ENCODE results near the gene GMPR. TPM values are rescaled to one million over a fixed set of nuclear protein-coding genes. Genes with fewer than 3 reads are reported as not detected.

GMPR gene
- total RNA-seq: 1 to 10 TPM in 1 of 2 experiments, under 1 TPM in 1; 0.66 to 1.4 TPM
- polyA plus RNA-seq: 0.82 TPM

GRCh38 chr6:16238057-16238962, at the start of gene GMPR:
Gene GMPR, plus strand, starts transcription at chr6:16238587. Its CDS starts 107 bp downstream, at chr6:16238694.
- POLR2A ChIA-PET: interaction anchor here (0.8 kb wide), 1 partner anchor 165 kb away, joined by 3 read pairs; no protein-coding TSS in a partner anchor
- DNase-seq: peak; percentile 57 to 78 (median 70)
- H3K27me3 Mint-ChIP-seq: peaks cover 15 to 35% of the 10 kb centered on the region in 2 donors
- peaks cover 25% of the 10 kb centered on the region for H3K4me1 ChIP-seq (ENCODE audit: insufficient read depth, low read length)
- H3K4me1 Mint-ChIP-seq: peaks cover 17 to 30% (median 24%) of the 10 kb centered on the region in 3 donors
- peak within 1 kb of the TSS; percentile 73 for H3K4me3 ChIP-seq (ENCODE audit: low read length)
- H3K27ac Mint-ChIP-seq: peak within 1 kb of the TSS in 6 of 8 donors; percentile 66 to 90 (median 77)
- no peaks in the 10 kb centered on the region for H3K9me3 ChIP-seq (ENCODE audit: low read length)
- H3K9me3 Mint-ChIP-seq: no peaks in the 10 kb centered on the region
- no peaks in the 10 kb centered on the region for H3K27me3 ChIP-seq (ENCODE audit: insufficient read depth, low read length, poor library complexity, severe bottlenecking)
- H3K36me3 ChIP-seq (ENCODE audit: insufficient read depth, low read length): no peaks in the 10 kb centered on the region
- CTCF ChIA-PET: interaction anchor here (0.9 to 1.1 kb wide), 2 partner anchors 8 to 20 kb away, joined by 3 to 4 read pairs; no protein-coding TSS in a partner anchor
- H3K36me3 Mint-ChIP-seq: peaks cover 0 to 1% (median 0%) of the 10 kb centered on the region in 3 donors
- peak within 1 kb of the TSS; percentile 79 for H3K27ac ChIP-seq (ENCODE audit: low read depth, low read length)
- peak within 1 kb of the TSS; percentile 84 to 96 (median 93) for H3K4me3 Mint-ChIP-seq

GRCh38 chr6:16190214-16190613, 48.2 kb upstream of the GMPR start:
- H3K27ac Mint-ChIP-seq: no peak overlapping the region
- Histone ChIP-seq H3K4me3 (ENCODE audit: low read length) (no peak overlapping the region), H3K27ac (ENCODE audit: low read depth, low read length) (no peak overlapping the region), H3K4me1 (ENCODE audit: insufficient read depth, low read length) (no peaks in the 10 kb centered on the region), H3K27me3 (ENCODE audit: insufficient read depth, low read length, poor library complexity, severe bottlenecking) (no peaks in the 10 kb centered on the region), H3K9me3 (ENCODE audit: low read length) (no peaks in the 10 kb centered on the region), H3K36me3 (ENCODE audit: insufficient read depth, low read length) (no peaks in the 10 kb centered on the region)
- no peaks in the 10 kb centered on the region for H3K9me3 Mint-ChIP-seq
- ChIA-PET CTCF (interaction anchor here (1.5 kb wide), 2 partner anchors 16 to 499 kb away, joined by 3 read pairs; no protein-coding TSS in a partner anchor), POLR2A (no interaction called here)
- no peak for DNase-seq
- peaks cover 0 to 2% (median 0%) of the 10 kb centered on the region in 3 donors for H3K36me3 Mint-ChIP-seq
- H3K4me1 Mint-ChIP-seq: no peaks in the 10 kb centered on the region
- H3K4me3 Mint-ChIP-seq: no peak overlapping the region
- H3K27me3 Mint-ChIP-seq: peaks cover 8 to 41% of the 10 kb centered on the region in 2 donors

GRCh38 chr6:16196260-16196983, 42.0 kb upstream of the GMPR start:
- POLR2A ChIA-PET: no interaction called here
- CTCF ChIA-PET: interaction anchor here (1.5 to 3.0 kb wide), 2 partner anchors 9 to 505 kb away, joined by 6 to 12 read pairs; no protein-coding TSS in a partner anchor

GRCh38 chr6:16196984-16197546, 41.3 kb upstream of the GMPR start:
- ChIA-PET CTCF (interaction anchor here (1.5 to 3.0 kb wide), 3 partner anchors 9 to 506 kb away, joined by 6 to 12 read pairs (median 7); no protein-coding TSS in a partner anchor), POLR2A (interaction anchor here (0.6 kb wide), 1 partner anchor 67 kb away, joined by 3 read pairs; no protein-coding TSS in a partner anchor)
- Mint-ChIP-seq H3K27me3 (peaks cover 12 to 54% of the 10 kb centered on the region in 2 donors), H3K36me3 (no peaks in the 10 kb centered on the region), H3K27ac (no peak overlapping the region), H3K4me3 (no peak overlapping the region), H3K9me3 (no peaks in the 10 kb centered on the region), H3K4me1 (no peaks in the 10 kb centered on the region)
- Histone ChIP-seq H3K4me1 (ENCODE audit: insufficient read depth, low read length) (no peaks in the 10 kb centered on the region), H3K9me3 (ENCODE audit: low read length) (no peaks in the 10 kb centered on the region), H3K27ac (ENCODE audit: low read depth, low read length) (no peak overlapping the region), H3K27me3 (ENCODE audit: insufficient read depth, low read length, poor library complexity, severe bottlenecking) (no peaks in the 10 kb centered on the region), H3K4me3 (ENCODE audit: low read length) (no peak overlapping the region), H3K36me3 (ENCODE audit: insufficient read depth, low read length) (no peaks in the 10 kb centered on the region)
- no peak for DNase-seq

More at GRCh38 chr6:16196260-16196983, 42.0 kb upstream of the GMPR start:
- H3K36me3 ChIP-seq (ENCODE audit: insufficient read depth, low read length): no peaks in the 10 kb centered on the region
- Mint-ChIP-seq H3K9me3 (no peaks in the 10 kb centered on the region), H3K27me3 (peaks cover 14 to 49% of the 10 kb centered on the region in 2 donors), H3K4me1 (no peaks in the 10 kb centered on the region), H3K27ac (no peak overlapping the region), H3K4me3 (no peak overlapping the region), H3K36me3 (no peaks in the 10 kb centered on the region)
- no peak overlapping the region for H3K27ac ChIP-seq (ENCODE audit: low read depth, low read length)
- H3K9me3 ChIP-seq (ENCODE audit: low read length): no peaks in the 10 kb centered on the region
- H3K27me3 ChIP-seq (ENCODE audit: insufficient read depth, low read length, poor library complexity, severe bottlenecking): no peaks in the 10 kb centered on the region
- no peak for DNase-seq
- H3K4me1 ChIP-seq (ENCODE audit: insufficient read depth, low read length): no peaks in the 10 kb centered on the region
- H3K4me3 ChIP-seq (ENCODE audit: low read length): no peak overlapping the region

- no peaks in the 10 kb centered on the region for H3K36me3 ChIP-seq (ENCODE audit: insufficient read depth, low read length)
- DNase-seq: no peak
- no peaks in the 10 kb centered on the region for H3K4me1 ChIP-seq (ENCODE audit: insufficient read depth, low read length)
- H3K27me3 ChIP-seq (ENCODE audit: insufficient read depth, low read length, poor library complexity, severe bottlenecking): no peaks in the 10 kb centered on the region
- H3K4me3 ChIP-seq (ENCODE audit: low read length): no peak overlapping the region
- Mint-ChIP-seq H3K9me3 (no peaks in the 10 kb centered on the region), H3K4me3 (no peak overlapping the region), H3K36me3 (no peaks in the 10 kb centered on the region), H3K27ac (no peak overlapping the region), H3K27me3 (peaks cover 12 to 55% of the 10 kb centered on the region in 2 donors), H3K4me1 (no peaks in the 10 kb centered on the region)
- H3K9me3 ChIP-seq (ENCODE audit: low read length): no peaks in the 10 kb centered on the region
- ChIA-PET POLR2A (no interaction called here), CTCF (interaction anchor here (1.1 to 3.0 kb wide), 5 partner anchors 8 to 507 kb away, joined by 4 to 12 read pairs (median 7); no protein-coding TSS in a partner anchor)
- no peak overlapping the region for H3K27ac ChIP-seq (ENCODE audit: low read depth, low read length)
Observed at GRCh38 chr6:16198061-16198705, 40.2 kb upstream of the GMPR start.

- Mint-ChIP-seq H3K27ac (no peak overlapping the region), H3K9me3 (no peaks in the 10 kb centered on the region), H3K4me3 (no peak overlapping the region), H3K4me1 (no peaks in the 10 kb centered on the region), H3K27me3 (peaks cover 12 to 46% of the 10 kb centered on the region in 2 donors), H3K36me3 (no peaks in the 10 kb centered on the region)
- H3K9me3 ChIP-seq (ENCODE audit: low read length): no peaks in the 10 kb centered on the region
- no peak overlapping the region for H3K4me3 ChIP-seq (ENCODE audit: low read length)
- H3K4me1 ChIP-seq (ENCODE audit: insufficient read depth, low read length): no peaks in the 10 kb centered on the region
- no peaks in the 10 kb centered on the region for H3K36me3 ChIP-seq (ENCODE audit: insufficient read depth, low read length)
- ChIA-PET CTCF (interaction anchor here (1.3 to 2.0 kb wide), 2 partner anchors 9 to 508 kb away, joined by 3 to 11 read pairs; no protein-coding TSS in a partner anchor), POLR2A (no interaction called here)
- H3K27ac ChIP-seq (ENCODE audit: low read depth, low read length): no peak overlapping the region
- H3K27me3 ChIP-seq (ENCODE audit: insufficient read depth, low read length, poor library complexity, severe bottlenecking): no peaks in the 10 kb centered on the region
- DNase-seq: no peak
Observed at GRCh38 chr6:16199804-16200203, 38.6 kb upstream of the GMPR start.

GRCh38 chr6:16200321-16200883, 38.0 kb upstream of the GMPR start:
- Histone ChIP-seq H3K36me3 (ENCODE audit: insufficient read depth, low read length) (no peaks in the 10 kb centered on the region), H3K27me3 (ENCODE audit: insufficient read depth, low read length, poor library complexity, severe bottlenecking) (no peaks in the 10 kb centered on the region), H3K4me3 (ENCODE audit: low read length) (no peak overlapping the region), H3K27ac (ENCODE audit: low read depth, low read length) (no peak overlapping the region), H3K4me1 (ENCODE audit: insufficient read depth, low read length) (no peaks in the 10 kb centered on the region), H3K9me3 (ENCODE audit: low read length) (no peaks in the 10 kb centered on the region)
- ChIA-PET POLR2A (no interaction called here), CTCF (interaction anchor here (1.3 to 2.0 kb wide), 3 partner anchors 8 to 509 kb away, joined by 3 to 11 read pairs (median 8); no protein-coding TSS in a partner anchor)
- Mint-ChIP-seq H3K27ac (no peak overlapping the region), H3K36me3 (no peaks in the 10 kb centered on the region), H3K27me3 (peaks cover 12 to 40% of the 10 kb centered on the region in 2 donors), H3K4me3 (no peak overlapping the region), H3K4me1 (no peaks in the 10 kb centered on the region), H3K9me3 (no peaks in the 10 kb centered on the region)
- DNase-seq: no peak
